Measurements from ENCODE around the gene LSM4. TPM values are rescaled to one million over a fixed set of nuclear protein-coding genes. Genes with fewer than 3 reads are reported as not detected.
"Not testable (repeated sequence)": the region's sequence is repeated elsewhere in the genome, so short reads cannot be mapped to it uniquely, and the experiment has no call there.

LSM4 gene
- total and polyA plus RNA-seq, 3 donors from 2014 or later: 196 to 241 (median 212) TPM

GRCh38 chr19:18363787-18364186 lies 40.9 kb upstream of the LSM4 start:
- peak overlapping the region; percentile 80 to 86 for H3K27ac ChIP-seq
- peaks cover 26% of the 10 kb centered on the region for H3K4me1 ChIP-seq
- WGBS, 2 donors: 38 to 54% methylated on average over 6 of the region's 6 CpGs
- peak; percentile 38 for DNase-seq
- no peak overlapping the region for H3K4me3 ChIP-seq
- no peaks in the 10 kb centered on the region for H3K9me3 ChIP-seq
- H3K36me3 ChIP-seq (ENCODE audit: low read depth, missing control alignments): no peaks in the 10 kb centered on the region
- no peaks in the 10 kb centered on the region for H3K27me3 ChIP-seq
- TF ChIP-seq POLR2A (IDR thresholded peaks at IDR 0.05): no peak
- TF ChIP-seq CTCF (IDR thresholded peaks at IDR 0.05): no peak
- intact Hi-C loops (cut with DNase I; ENCODE audit: low total_unique reads): no loop called here

- no peak for DNase-seq
- H3K4me3 ChIP-seq: no peak overlapping the region
- H3K27me3 ChIP-seq: no peaks in the 10 kb centered on the region
- H3K9me3 ChIP-seq: no peaks in the 10 kb centered on the region
- intact Hi-C loops (cut with DNase I; ENCODE audit: low total_unique reads): no loop called here
- TF ChIP-seq CTCF (IDR thresholded peaks at IDR 0.05) (no peak), POLR2A (IDR thresholded peaks at IDR 0.05) (no peak)
- peak overlapping the region; percentile 80 to 86 for H3K27ac ChIP-seq
- H3K36me3 ChIP-seq (ENCODE audit: low read depth, missing control alignments): no peaks in the 10 kb centered on the region
- WGBS, 2 donors: 89 to 92% methylated on average over 17 of the region's 17 CpGs
- H3K4me1 ChIP-seq: peaks cover 26% of the 10 kb centered on the region
These were observed 40.2 kb upstream of the LSM4 start for GRCh38 chr19:18362934-18363542.

- peaks cover 26% of the 10 kb centered on the region for H3K4me1 ChIP-seq
- TF ChIP-seq POLR2A (IDR thresholded peaks at IDR 0.05) (no peak), CTCF (IDR thresholded peaks at IDR 0.05) (no peak)
- intact Hi-C loops (cut with DNase I; ENCODE audit: low total_unique reads): no loop called here
- H3K27ac ChIP-seq: no peak overlapping the region
- no peaks in the 10 kb centered on the region for H3K9me3 ChIP-seq
- DNase-seq: no peak
- 89 to 95% methylated on average over 8 of the region's 8 CpGs for WGBS, 2 donors
- H3K4me3 ChIP-seq: no peak overlapping the region
- no peaks in the 10 kb centered on the region for H3K36me3 ChIP-seq (ENCODE audit: low read depth, missing control alignments)
- H3K27me3 ChIP-seq: no peaks in the 10 kb centered on the region
These were observed 38.8 kb upstream of the LSM4 start for GRCh38 chr19:18361646-18362045.

GRCh38 chr19:18357041-18357440 lies 34.2 kb upstream of the LSM4 start:
- 88 to 95% methylated on average over 3 of the region's 3 CpGs for whole genome bisulfite sequencing, 2 donors
- no peaks in the 10 kb centered on the region for H3K9me3 ChIP-seq
- no peak for TF ChIP-seq POLR2A (IDR thresholded peaks at IDR 0.05)
- TF ChIP-seq CTCF (IDR thresholded peaks at IDR 0.05): no peak
- H3K27me3 ChIP-seq: no peaks in the 10 kb centered on the region
- no peak overlapping the region for H3K4me3 ChIP-seq
- H3K27ac ChIP-seq: no peak overlapping the region
- intact Hi-C loops (cut with DNase I; ENCODE audit: low total_unique reads): no loop called here
- no peaks in the 10 kb centered on the region for H3K4me1 ChIP-seq
- H3K36me3 ChIP-seq (ENCODE audit: low read depth, missing control alignments): no peaks in the 10 kb centered on the region
- no peak for DNase-seq

- WGBS, 2 donors: 94 to 96% methylated on average over 7 of the region's 7 CpGs
- DNase-seq; H3K4me1 ChIP-seq; H3K36me3 ChIP-seq (ENCODE audit: low read depth, missing control alignments); intact Hi-C loops (cut with DNase I; ENCODE audit: low total_unique reads); H3K9me3 ChIP-seq; H3K27me3 ChIP-seq; H3K4me3 ChIP-seq; H3K27ac ChIP-seq: not testable (repeated sequence)
These were observed 31.9 kb upstream of the LSM4 start for GRCh38 chr19:18354743-18355142.
